ENCODE results near the gene MEF2B. TPM values are rescaled to one million over a fixed set of nuclear protein-coding genes. Genes with fewer than 3 reads are reported as not detected.

MEF2B gene
- total RNA-seq, 2 donors from 2014 or later = not detected

GRCh38 chr19:19201697-19202630 is 31.9 kb upstream of the MEF2B start:
- H3K4me3 ChIP-seq = peak overlapping the region in 1 of 2 donors; percentile 66
- H3K27me3 ChIP-seq = no peaks in the 10 kb centered on the region
- DNase-seq (ENCODE audit: low spot score) = no peak
- H3K36me3 ChIP-seq = peaks cover 11% of the 10 kb centered on the region
- H3K4me1 ChIP-seq = peaks cover 0 to 13% of the 10 kb centered on the region in 2 donors
- no peaks in the 10 kb centered on the region for H3K9me3 ChIP-seq
- no peak overlapping the region for H3K27ac ChIP-seq
- TF ChIP-seq, protein P1, sequence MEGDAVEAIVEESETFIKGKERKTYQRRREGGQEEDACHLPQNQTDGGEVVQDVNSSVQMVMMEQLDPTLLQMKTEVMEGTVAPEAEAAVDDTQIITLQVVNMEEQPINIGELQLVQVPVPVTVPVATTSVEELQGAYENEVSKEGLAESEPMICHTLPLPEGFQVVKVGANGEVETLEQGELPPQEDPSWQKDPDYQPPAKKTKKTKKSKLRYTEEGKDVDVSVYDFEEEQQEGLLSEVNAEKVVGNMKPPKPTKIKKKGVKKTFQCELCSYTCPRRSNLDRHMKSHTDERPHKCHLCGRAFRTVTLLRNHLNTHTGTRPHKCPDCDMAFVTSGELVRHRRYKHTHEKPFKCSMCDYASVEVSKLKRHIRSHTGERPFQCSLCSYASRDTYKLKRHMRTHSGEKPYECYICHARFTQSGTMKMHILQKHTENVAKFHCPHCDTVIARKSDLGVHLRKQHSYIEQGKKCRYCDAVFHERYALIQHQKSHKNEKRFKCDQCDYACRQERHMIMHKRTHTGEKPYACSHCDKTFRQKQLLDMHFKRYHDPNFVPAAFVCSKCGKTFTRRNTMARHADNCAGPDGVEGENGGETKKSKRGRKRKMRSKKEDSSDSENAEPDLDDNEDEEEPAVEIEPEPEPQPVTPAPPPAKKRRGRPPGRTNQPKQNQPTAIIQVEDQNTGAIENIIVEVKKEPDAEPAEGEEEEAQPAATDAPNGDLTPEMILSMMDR (IDR thresholded peaks at IDR 0.05) = no peak

- no peaks in the 10 kb centered on the region for H3K9me3 ChIP-seq
- H3K27ac ChIP-seq = no peak overlapping the region
- H3K27me3 ChIP-seq = no peaks in the 10 kb centered on the region
- TF ChIP-seq, protein P1 (IDR thresholded peaks at IDR 0.05) = no peak
- peaks cover 21% of the 10 kb centered on the region for H3K36me3 ChIP-seq
- H3K4me3 ChIP-seq = peak overlapping the region in 1 of 2 donors; percentile 3
- no peak for DNase-seq (ENCODE audit: low spot score)
- peaks cover 0 to 48% of the 10 kb centered on the region in 2 donors for H3K4me1 ChIP-seq
Observed at GRCh38 chr19:19193926-19194325, 23.9 kb upstream of the MEF2B start.

- no peak for DNase-seq (ENCODE audit: low spot score)
- Histone ChIP-seq H3K4me1 (peaks cover 0 to 53% of the 10 kb centered on the region in 2 donors), H3K27me3 (no peaks in the 10 kb centered on the region), H3K27ac (peak overlapping the region; percentile 99 to 100), H3K9me3 (no peaks in the 10 kb centered on the region), H3K36me3 (peaks cover 13% of the 10 kb centered on the region), H3K4me3 (peak overlapping the region; percentile 61 to 95)
- TF ChIP-seq, protein P1 (IDR thresholded peaks at IDR 0.05) = no peak
Observed at GRCh38 chr19:19192910-19193423, 22.9 kb upstream of the MEF2B start.

DNA sequence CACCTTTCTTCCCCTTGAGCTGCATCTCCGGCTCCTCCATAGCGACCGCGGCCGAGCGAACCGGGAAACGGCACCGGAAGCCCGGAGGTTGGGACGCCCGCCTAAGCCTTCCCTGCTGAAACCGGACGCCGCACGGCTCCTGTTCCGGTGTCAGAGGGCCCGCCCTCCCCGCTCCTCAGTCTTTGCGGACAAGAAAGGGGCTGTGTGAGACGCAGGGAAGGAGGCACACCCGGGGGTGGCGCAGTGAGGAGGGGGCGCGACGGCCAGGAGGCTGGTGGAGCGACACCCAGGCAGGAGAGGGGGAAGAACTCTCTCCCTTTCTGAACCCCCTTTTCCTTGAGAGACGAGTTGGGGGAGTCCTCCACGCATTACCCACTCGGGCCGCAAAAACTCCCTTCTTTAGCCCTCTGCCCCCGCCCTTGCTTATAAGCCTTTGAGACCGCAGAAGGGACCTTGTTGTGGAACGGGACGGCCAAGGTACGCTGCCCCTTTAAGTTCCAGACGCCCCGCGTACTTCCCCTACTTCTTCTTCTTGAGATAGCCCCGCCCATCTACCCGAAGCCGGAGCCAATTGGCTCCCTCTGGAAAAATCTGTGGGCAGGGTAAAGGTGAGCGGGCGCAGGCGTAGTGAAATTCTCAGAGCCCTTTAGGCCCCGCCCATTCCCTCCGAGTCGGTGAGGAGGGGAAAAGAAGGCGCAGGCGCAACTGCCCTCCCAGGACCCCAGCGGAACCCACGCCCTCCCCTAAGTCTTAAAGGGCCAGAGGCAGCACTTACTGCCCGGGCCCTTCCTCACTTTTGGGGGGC is 22.2 kb upstream of the MEF2B start, which contains the start of the genes BORCS8 and RFXANK:
Gene BORCS8, minus strand, starts transcription at position 75 of the 805 bp plus-strand sequence. Its CDS starts 35 bp downstream, at position 40.
Gene RFXANK, plus strand, starts transcription at position 181 of the 805 bp plus-strand sequence. CDS start 1,689 bp downstream, outside the sequence.
- peaks cover 13% of the 10 kb centered on the region for H3K36me3 ChIP-seq

GRCh38 chr19:19191768-19192077 is 21.7 kb upstream of the MEF2B start:
- TF ChIP-seq, protein P1 (IDR thresholded peaks at IDR 0.05) = no peak
- H3K27ac ChIP-seq = peak overlapping the region; percentile 99 to 100
- peaks cover 10% of the 10 kb centered on the region for H3K36me3 ChIP-seq
- peaks cover 0 to 53% of the 10 kb centered on the region in 2 donors for H3K4me1 ChIP-seq
- H3K27me3 ChIP-seq = no peaks in the 10 kb centered on the region
- H3K9me3 ChIP-seq = no peaks in the 10 kb centered on the region
- DNase-seq (ENCODE audit: low spot score) = no peak
- H3K4me3 ChIP-seq = peak overlapping the region; percentile 61 to 95

More for the DNA sequence above, 22.2 kb upstream of the MEF2B start, which contains the start of the genes BORCS8 and RFXANK:
- peak; percentile 99 for DNase-seq (ENCODE audit: low spot score)
- Histone ChIP-seq H3K4me1 (peaks cover 0 to 53% of the 10 kb centered on the region in 2 donors), H3K27ac (peak within 1 kb of the TSS; percentile 99 to 100), H3K4me3 (peak within 1 kb of the TSS; percentile 61 to 95), H3K9me3 (no peaks in the 10 kb centered on the region), H3K27me3 (no peaks in the 10 kb centered on the region)
- TF ChIP-seq, protein P1 (IDR thresholded peaks at IDR 0.05) = no peak
